Stimulated activated CD4-positive, alpha-beta T cell treated with anti-CD3 and anti-CD28 coated beads, Interleukin-2, amount 100 ng/mL, for 24 hours (primary cell): Measurements from ENCODE around the gene ACTN4.

ENCODE experiments used
- DNase-seq, 2 donors: peaks; one replicate each; pipeline ENCODE4 v3.0.0-alpha.2; 2020

ACTN4 gene

GRCh38 chr19:38774181-38774950 lies 126.9 kb downstream of the ACTN4 start:
- DNase-seq: no peak

DNA sequence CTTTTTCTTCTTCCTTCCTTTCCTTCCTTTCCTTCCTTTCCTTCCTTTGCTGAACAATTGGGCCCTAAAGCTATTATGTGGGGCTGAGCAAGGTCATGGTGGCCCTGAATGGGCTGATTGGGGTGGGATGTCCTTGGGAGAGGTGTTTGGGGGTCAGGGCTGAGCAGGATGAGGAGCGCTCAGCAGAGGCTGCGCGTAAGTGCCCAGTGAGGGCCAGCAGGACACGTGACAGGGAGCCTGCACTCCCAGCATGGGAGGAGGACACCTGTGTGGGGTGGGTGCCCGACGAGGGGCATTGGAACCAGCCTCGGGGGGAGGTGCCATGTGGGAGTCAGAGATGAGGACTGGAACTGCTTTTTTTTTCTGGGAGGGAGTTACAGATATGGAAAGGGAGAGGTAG lies 131.3 kb downstream of the ACTN4 start:
- DNase-seq: no peak

- no peak for DNase-seq
Measured at GRCh38 chr19:38780443-38780842, 133.0 kb downstream of the ACTN4 start.

DNA sequence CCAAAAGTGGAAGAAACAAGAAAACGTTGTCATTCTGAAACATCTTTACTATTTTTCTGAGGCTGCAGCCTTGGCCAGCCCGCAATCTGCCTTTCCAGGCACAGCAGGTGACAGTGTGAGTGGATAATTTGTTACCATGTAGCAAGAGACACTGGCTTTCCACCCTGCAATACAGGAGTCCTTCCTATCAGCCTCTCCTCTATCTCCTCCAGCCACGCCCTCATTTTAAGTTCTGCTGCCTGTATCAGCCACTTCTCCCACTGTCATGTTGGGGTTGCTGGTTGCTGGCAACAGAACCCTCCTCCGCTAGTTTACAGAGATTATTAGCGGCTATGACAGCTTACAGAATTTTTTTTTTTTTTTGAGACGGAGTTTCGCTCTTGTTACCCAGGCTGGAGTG lies 133.6 kb downstream of the ACTN4 start:
- DNase-seq: no peak
